T-cell (primary cell): ENCODE measurements around the gene CTU2. TPM values are rescaled to one million over a fixed set of nuclear protein-coding genes. Genes with fewer than 3 reads are reported as not detected.
A peak's percentile ranks its signal among the peaks of the same experiment; 100 is the strongest.

Experiments used
- ATAC-seq, 4 experiments: fragments of 200-7000 bp in 3 of 4; fragments of 150-1000 bp in 1 of 4; cut with Tn5 transposase; replicated peaks in 1 of 4; 1 replicate in 3 of 4; 2 replicates in 1 of 4; pipeline ENCODE4 v1.10.0; 2021; ENCODE audit warnings: moderate library complexity in 3 of 4, mild to moderate bottlenecking in 2 of 4, moderate number of reproducible peaks in 1 of 4
- CTCF ChIA-PET, 2 donors: fragments of 300-600 bp; sonication (Branson Sonifier 250); formaldehyde crosslinking; loops; one replicate each; lab custom pipeline; 2022; ENCODE audit warnings: antibody characterized with exemption in 2 of 2; lab: Charles Lee
- POLR2A ChIA-PET, 2 donors: fragments of 300-600 bp; sonication (Branson Sonifier 250); formaldehyde crosslinking; loops; one replicate each; lab custom pipeline; 2022; ENCODE audit warnings: antibody characterized with exemption in 2 of 2; lab: Charles Lee
- DNase-seq, 35 experiments: peaks; one replicate each; pipeline versions ENCODE4 v3.0.0 to v3.0.0-alpha.2; 2013 to 2023
- H3K27ac ChIP-seq: one replicate; pipeline ENCODE4 v1.5.1; 2013; ENCODE audit warnings: low read length
- H3K27me3 ChIP-seq, 2 experiments: replicated peaks in 1 of 2; 1 replicate in 1 of 2; 2 replicates in 1 of 2; pipeline versions ENCODE4 v1.6.1 to v1.7.0; 2013; ENCODE audit warnings: low read length in 1 of 2, mixed read lengths in 1 of 2; ENCODE audit not compliant: control insufficient read depth in 2 of 2, insufficient read depth in 2 of 2; ENCODE audit errors: extremely low read depth in 1 of 2
- H3K36me3 ChIP-seq, 2 donors: 1 replicate in 1 of 2; 2 replicates in 1 of 2; pipeline versions ENCODE4 v1.6.1 to v1.7.0; 2013; ENCODE audit warnings: low read length in 1 of 2; ENCODE audit not compliant: control insufficient read depth in 2 of 2, insufficient read depth in 1 of 2; ENCODE audit errors: extremely low read depth in 1 of 2
- H3K4me1 ChIP-seq, 2 experiments: 1 replicate in 1 of 2; 2 replicates in 1 of 2; pipeline versions ENCODE4 v1.6.1 to v1.7.0; 2013; ENCODE audit warnings: low read length in 2 of 2, mixed read lengths in 1 of 2; ENCODE audit not compliant: insufficient read depth in 2 of 2, control insufficient read depth in 1 of 2; ENCODE audit errors: extremely low read depth in 1 of 2
- H3K4me3 ChIP-seq, 2 donors: 1 replicate in 1 of 2; 2 replicates in 1 of 2; pipeline versions ENCODE4 v1.5.1 to v1.7.0; 2013; ENCODE audit warnings: mild to moderate bottlenecking in 2 of 2, low read length in 1 of 2, moderate library complexity in 1 of 2; ENCODE audit not compliant: control insufficient read depth in 1 of 2; ENCODE audit errors: extremely low read depth in 1 of 2
- H3K9me3 ChIP-seq: 2 replicates; pipeline ENCODE4 v1.7.0; 2013
- H3K27ac Mint-ChIP-seq, 2 donors: one replicate each; pipeline ENCODE4 v1.8.0; 2020 to 2021; ENCODE audit warnings: mild to moderate bottlenecking in 2 of 2, mixed read lengths in 2 of 2
- H3K27me3 Mint-ChIP-seq, 2 donors: one replicate each; pipeline ENCODE4 v1.8.0; 2021 to 2022; ENCODE audit warnings: mixed read lengths in 2 of 2
- H3K36me3 Mint-ChIP-seq: one replicate; pipeline ENCODE4 v1.8.0; 2021; ENCODE audit warnings: mixed read lengths
- H3K4me1 Mint-ChIP-seq, 3 donors: one replicate each; pipeline ENCODE4 v1.8.0; 2020 to 2022; ENCODE audit warnings: mixed read lengths in 3 of 3, mild to moderate bottlenecking in 1 of 3
- H3K4me3 Mint-ChIP-seq, 3 donors: one replicate each; pipeline ENCODE4 v1.8.0; 2020 to 2022; ENCODE audit warnings: mild to moderate bottlenecking in 3 of 3, mixed read lengths in 3 of 3, moderate library complexity in 3 of 3
- H3K9me3 Mint-ChIP-seq, 3 donors: one replicate each; pipeline ENCODE4 v1.8.0; 2020 to 2022; ENCODE audit warnings: mixed read lengths in 3 of 3
- WGBS: methylation state at CpG from one replicate; pipeline ENCODE4 v1.1.5; 2013; ENCODE audit warnings: missing lambda C conversion rate; ENCODE audit not compliant: insufficient coverage; 5-methylcytosine and 5-hydroxymethylcytosine counted together
- total RNA-seq, 35 experiments: library from RNA in 6 of 35; stranded (reverse) in 6 of 35; fragments of 120-200 nt in 1 of 35; gene quantifications; one replicate each; pipeline versions ENCODE4 v1.2.1 to v1.2.4 and lab custom pipeline; 2013 to 2026

CTU2 gene
- total RNA-seq, 5 donors from 2014 or later (not counting 1 experiment from before 2014, with no cell fraction given): 30.1 to 39.5 (median 38.6) TPM

GRCh38 chr16:88680554-88681083 lies 25.7 kb upstream of the CTU2 start:
- H3K4me3 ChIP-seq: no peak overlapping the region
- H3K9me3 ChIP-seq: no peaks in the 10 kb centered on the region
- ChIA-PET CTCF (interaction anchor here in 1 of 2 donors (0.5 to 0.6 kb wide), 2 partner anchors 26 to 79 kb away, joined by 3 read pairs; partner anchors contain the start of genes CTU2 and RNF166), POLR2A (interaction anchor here (0.6 kb wide), 3 partner anchors 22 to 59 kb away, joined by 3 to 6 read pairs (median 3); no protein-coding TSS in a partner anchor)
- peak overlapping the region; percentile 70 for H3K27ac ChIP-seq
- no peaks in the 10 kb centered on the region for H3K27me3 Mint-ChIP-seq
- no peaks in the 10 kb centered on the region for H3K36me3 Mint-ChIP-seq
- peak overlapping the region in 1 of 3 donors; percentile 72 for H3K4me3 Mint-ChIP-seq
- peak overlapping the region; percentile 94 to 97 for H3K27ac Mint-ChIP-seq
- peaks cover 40 to 45% (median 44%) of the 10 kb centered on the region in 3 donors for H3K4me1 Mint-ChIP-seq
- peaks cover 29 to 46% of the 10 kb centered on the region in 2 donors for H3K36me3 ChIP-seq
- peaks cover 16 to 61% of the 10 kb centered on the region in 2 experiments for H3K4me1 ChIP-seq
- WGBS: 95% methylated on average over 2 of the region's 5 CpGs
- H3K9me3 Mint-ChIP-seq: no peaks in the 10 kb centered on the region
- DNase-seq (no peak), ATAC-seq (no peak)
- no peaks in the 10 kb centered on the region for H3K27me3 ChIP-seq

GRCh38 chr16:88681084-88681680 lies 25.1 kb upstream of the CTU2 start:
- H3K4me3 ChIP-seq: peak overlapping the region; percentile 17 to 26
- DNase-seq (peak in 18 of 35 experiments; percentile 39 to 65 (median 52)), ATAC-seq (peak; percentile 10 to 24 (median 20))
- peak overlapping the region; percentile 70 for H3K27ac ChIP-seq
- H3K27ac Mint-ChIP-seq: peak overlapping the region; percentile 94 to 97
- no peaks in the 10 kb centered on the region for H3K36me3 Mint-ChIP-seq
- H3K27me3 Mint-ChIP-seq: no peaks in the 10 kb centered on the region
- POLR2A ChIA-PET: interaction anchor here in 1 of 2 donors (0.5 to 0.6 kb wide), 2 partner anchors 20 to 60 kb away, joined by 3 to 4 read pairs; no protein-coding TSS in a partner anchor
- peaks cover 40 to 45% (median 44%) of the 10 kb centered on the region in 3 donors for H3K4me1 Mint-ChIP-seq
- 63% methylated on average over 27 of the region's 31 CpGs for WGBS
- H3K9me3 ChIP-seq: no peaks in the 10 kb centered on the region
- CTCF ChIA-PET: interaction anchor here in 1 of 2 donors (0.5 kb wide), 1 partner anchor 25 kb away, joined by 3 read pairs; the partner anchor contains the start of genes CTU2 and RNF166
- H3K4me3 Mint-ChIP-seq: peak overlapping the region; percentile 28 to 72 (median 59)
- H3K27me3 ChIP-seq: no peaks in the 10 kb centered on the region
- no peaks in the 10 kb centered on the region for H3K9me3 Mint-ChIP-seq
- H3K4me1 ChIP-seq: peaks cover 16 to 64% of the 10 kb centered on the region in 2 experiments
- H3K36me3 ChIP-seq: peaks cover 23 to 43% of the 10 kb centered on the region in 2 donors

DNA sequence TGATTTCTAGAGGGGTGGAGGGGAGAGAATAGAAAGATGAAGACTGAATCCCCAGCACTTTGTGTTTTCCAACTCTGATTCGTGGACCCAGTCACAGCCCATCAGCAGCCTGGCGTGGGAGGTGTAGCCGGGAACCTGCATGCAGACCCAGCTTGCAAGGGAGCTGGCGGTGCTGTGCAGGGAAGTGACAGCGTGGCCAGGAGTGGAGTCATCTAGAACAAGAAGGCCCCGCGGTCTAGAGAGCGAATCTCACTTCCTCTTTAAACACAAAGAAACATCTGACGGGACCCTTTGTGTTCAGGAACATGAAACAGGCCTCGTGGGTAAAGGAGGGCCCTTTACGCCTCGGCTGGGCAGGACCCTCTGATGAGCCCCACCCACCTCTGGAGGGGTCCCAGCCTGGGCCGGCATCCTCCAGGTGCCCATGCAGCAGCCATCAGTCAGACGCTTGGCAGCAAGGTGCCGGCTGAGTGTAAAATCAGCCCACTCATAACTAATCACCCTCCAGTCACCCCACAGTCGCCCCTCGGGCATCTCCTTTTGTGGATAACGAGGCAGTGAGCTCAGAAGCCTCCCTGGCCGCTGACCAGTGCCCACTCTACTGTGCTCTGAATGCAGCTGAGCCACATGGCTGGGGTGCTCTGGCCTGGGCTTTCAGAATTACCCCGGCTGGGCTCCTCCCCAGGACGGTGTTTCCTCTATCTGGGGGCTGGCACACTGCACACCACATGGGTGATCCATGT lies 24.4 kb upstream of the CTU2 start:
- WGBS: 12% methylated on average over 15 of the region's 21 CpGs
- H3K4me3 ChIP-seq: peak overlapping the region; percentile 17 to 26
- Mint-ChIP-seq H3K4me1 (peaks cover 40 to 45% (median 44%) of the 10 kb centered on the region in 3 donors), H3K27ac (peak overlapping the region; percentile 94 to 97), H3K27me3 (no peaks in the 10 kb centered on the region), H3K36me3 (no peaks in the 10 kb centered on the region), H3K4me3 (peak overlapping the region; percentile 59 to 72 (median 65)), H3K9me3 (no peaks in the 10 kb centered on the region)
- H3K36me3 ChIP-seq: peaks cover 17 to 36% of the 10 kb centered on the region in 2 donors
- peak; percentile 50 to 58 (median 54) for ATAC-seq
- H3K4me1 ChIP-seq: peaks cover 18 to 69% of the 10 kb centered on the region in 2 experiments
- peak overlapping the region; percentile 70 for H3K27ac ChIP-seq
- peaks cover 0 to 3% of the 10 kb centered on the region in 2 experiments for H3K27me3 ChIP-seq
- DNase-seq: peak in 30 of 35 experiments; percentile 44 to 77 (median 56)
- POLR2A ChIA-PET: interaction anchor here in 1 of 2 donors (0.5 kb wide), 1 partner anchor 21 kb away, joined by 4 read pairs; no protein-coding TSS in a partner anchor
- CTCF ChIA-PET: no interaction called here
- H3K9me3 ChIP-seq: no peaks in the 10 kb centered on the region

- peaks cover 49 to 56% (median 49%) of the 10 kb centered on the region in 3 donors for H3K4me1 Mint-ChIP-seq
- H3K36me3 Mint-ChIP-seq: no peaks in the 10 kb centered on the region
- H3K36me3 ChIP-seq: peaks cover 4 to 13% of the 10 kb centered on the region in 2 donors
- peak overlapping the region; percentile 52 to 82 for H3K27ac Mint-ChIP-seq
- H3K4me1 ChIP-seq: peaks cover 20 to 65% of the 10 kb centered on the region in 2 experiments
- H3K27me3 Mint-ChIP-seq: no peaks in the 10 kb centered on the region
- H3K4me3 Mint-ChIP-seq: peak overlapping the region; percentile 77 to 81 (median 79)
- CTCF ChIA-PET: interaction anchor here in 1 of 2 donors (0.7 kb wide), 1 partner anchor 16 kb away, joined by 3 read pairs; no protein-coding TSS in a partner anchor
- H3K9me3 ChIP-seq: no peaks in the 10 kb centered on the region
- no peak for ATAC-seq
- no peak for DNase-seq
- peak overlapping the region; percentile 54 for H3K27ac ChIP-seq
- no peaks in the 10 kb centered on the region for H3K9me3 Mint-ChIP-seq
- 94% methylated on average over 15 of the region's 15 CpGs for WGBS
- POLR2A ChIA-PET: no interaction called here
- peaks cover 0 to 5% of the 10 kb centered on the region in 2 experiments for H3K27me3 ChIP-seq
- peak overlapping the region in 1 of 2 donors; percentile 94 for H3K4me3 ChIP-seq
Measured at GRCh38 chr16:88684569-88685155, 21.6 kb upstream of the CTU2 start.

DNA sequence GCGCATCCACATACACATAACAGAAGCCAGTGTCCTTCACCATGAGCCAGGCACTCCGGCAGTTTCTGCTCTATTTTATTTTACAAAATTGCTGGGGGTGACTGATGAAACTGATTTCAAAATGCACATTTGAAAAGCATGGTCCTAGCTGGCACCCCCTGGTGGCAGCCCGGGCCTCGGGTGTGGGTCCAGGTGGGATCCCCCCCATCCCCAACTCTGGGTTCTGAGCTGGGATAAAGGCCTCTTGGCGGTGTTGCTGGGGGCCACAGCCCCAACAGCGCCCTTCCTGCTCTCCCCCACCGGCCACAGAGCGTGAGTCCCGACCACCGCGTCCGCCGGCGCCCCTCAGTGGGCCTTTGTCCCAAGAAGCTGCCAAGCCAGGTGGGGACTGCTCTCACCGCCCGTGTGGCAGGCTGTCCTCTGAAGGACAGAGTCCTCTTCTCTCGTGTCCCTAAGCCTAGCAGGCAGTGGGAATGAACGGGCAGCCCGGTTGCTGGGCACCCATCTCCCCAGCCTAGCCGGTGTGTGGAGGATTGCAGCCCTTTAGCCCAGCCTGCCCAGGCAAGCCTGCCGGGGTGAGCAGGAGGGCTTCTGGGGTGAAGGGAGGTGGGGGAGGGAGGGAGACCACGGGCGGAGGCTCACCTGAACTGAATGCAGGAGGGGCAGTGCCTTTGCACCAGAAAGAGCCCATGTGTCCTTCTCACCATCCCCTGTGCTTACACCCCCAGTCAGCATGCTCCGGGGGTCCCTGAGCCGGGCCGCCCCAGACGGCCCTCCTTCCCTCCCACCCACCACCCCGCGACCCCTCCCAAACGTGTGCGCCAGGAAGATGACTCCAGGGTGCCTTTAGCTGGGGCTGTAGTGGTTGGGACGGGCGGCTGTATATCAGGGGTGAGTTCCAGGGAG lies 20.9 kb upstream of the CTU2 start:
- ChIA-PET CTCF (interaction anchor here (0.6 to 1.1 kb wide), 3 partner anchors 10 to 22 kb away, joined by 3 to 6 read pairs (median 3); no protein-coding TSS in a partner anchor), POLR2A (no interaction called here)
- Mint-ChIP-seq H3K27ac (peak overlapping the region; percentile 39 to 82), H3K9me3 (no peaks in the 10 kb centered on the region), H3K27me3 (no peaks in the 10 kb centered on the region), H3K36me3 (no peaks in the 10 kb centered on the region), H3K4me3 (peak overlapping the region; percentile 77 to 81 (median 79)), H3K4me1 (peaks cover 52 to 60% (median 55%) of the 10 kb centered on the region in 3 donors)
- 17% methylated on average over 20 of the region's 33 CpGs for WGBS
- peak overlapping the region; percentile 69 to 94 for H3K4me3 ChIP-seq
- peak overlapping the region; percentile 54 for H3K27ac ChIP-seq
- H3K27me3 ChIP-seq: peaks cover 0 to 5% of the 10 kb centered on the region in 2 experiments
- H3K9me3 ChIP-seq: no peaks in the 10 kb centered on the region
- H3K4me1 ChIP-seq: peaks cover 20 to 67% of the 10 kb centered on the region in 2 experiments
- peak in 27 of 35 experiments; percentile 36 to 71 (median 60) for DNase-seq
- peak; percentile 10 to 18 (median 16) for ATAC-seq
- peaks cover 4 to 8% of the 10 kb centered on the region in 2 donors for H3K36me3 ChIP-seq
